ENCODE data around the gene SCNN1A.

GRCh38 chr12:6314776-6315175 is 60.6 kb downstream of the SCNN1A start:
- TF ChIP-seq EP300 (IDR thresholded peaks at IDR 0.05) (no peak), CTCF (IDR thresholded peaks at IDR 0.05) (no peak)

Data from esophagus muscularis mucosa (tissue), 3 donors.